Immature natural killer cell (primary cell): ENCODE results near the gene TRIM33. TPM values are rescaled to one million over a fixed set of nuclear protein-coding genes. Genes with fewer than 3 reads are reported as not detected.
"Not testable (repeated sequence)": the region's sequence is repeated elsewhere in the genome, so short reads cannot be mapped to it uniquely, and the experiment has no call there.

Experiments used
- DNase-seq, 3 donors: peaks; one replicate each; pipeline ENCODE4 v3.0.0; 2022; ENCODE audit warnings: mixed read lengths in 1 of 3
- H3K27ac Mint-ChIP-seq, 6 donors: one replicate each; pipeline ENCODE4 v1.8.0; 2020; ENCODE audit warnings: mixed read lengths in 6 of 6, mild to moderate bottlenecking in 5 of 6, inconsistent platforms in 4 of 6, moderate library complexity in 3 of 6
- H3K27me3 Mint-ChIP-seq, 3 donors: one replicate each; pipeline ENCODE4 v1.8.0; 2020 to 2021; ENCODE audit warnings: low read depth in 3 of 3, mild to moderate bottlenecking in 3 of 3, mixed read lengths in 3 of 3, moderate library complexity in 3 of 3, inconsistent platforms in 1 of 3
- H3K36me3 Mint-ChIP-seq, 3 donors: one replicate each; pipeline ENCODE4 v1.8.0; 2020; ENCODE audit warnings: mixed read lengths in 3 of 3, inconsistent platforms in 2 of 3, mild to moderate bottlenecking in 2 of 3
- H3K4me1 Mint-ChIP-seq, 2 donors: one replicate each; pipeline ENCODE4 v1.8.0; 2020; ENCODE audit warnings: inconsistent platforms in 2 of 2, mild to moderate bottlenecking in 2 of 2, mixed read lengths in 2 of 2, moderate library complexity in 1 of 2
- H3K4me3 Mint-ChIP-seq, 5 donors: one replicate each; pipeline ENCODE4 v1.8.0; 2020; ENCODE audit warnings: mild to moderate bottlenecking in 5 of 5, mixed read lengths in 5 of 5, inconsistent platforms in 3 of 5, moderate library complexity in 3 of 5
- H3K9me3 Mint-ChIP-seq, 6 donors: one replicate each; pipeline ENCODE4 v1.8.0; 2020; ENCODE audit warnings: mild to moderate bottlenecking in 6 of 6, mixed read lengths in 6 of 6, inconsistent platforms in 4 of 6, moderate library complexity in 3 of 6
- polyA plus RNA-seq, 3 donors: library from polyadenylated mRNA; unstranded; fragments of 300-500 nt; fragmentation: Illumina TruSeq; gene quantifications; one replicate each; pipeline ENCODE4 v1.2.3, GENCODE V29; 2021

Gene TRIM33
- polyA plus RNA-seq, 3 donors from 2014 or later: 17.3 to 43.3 (median 28.0) TPM

GRCh38 chr1:114395863-114396262 is 115.1 kb downstream of the TRIM33 start:
- H3K27me3 Mint-ChIP-seq: peaks cover 0 to 3% (median 0%) of the 10 kb centered on the region in 3 donors
- peaks cover 0 to 3% (median 0%) of the 10 kb centered on the region in 6 donors for H3K9me3 Mint-ChIP-seq
- H3K27ac Mint-ChIP-seq: peak overlapping the region in 1 of 6 donors; percentile 31
- no peak for DNase-seq
- no peak overlapping the region for H3K4me3 Mint-ChIP-seq
- H3K36me3 Mint-ChIP-seq: peaks cover 37 to 52% (median 39%) of the 10 kb centered on the region in 3 donors
- H3K4me1 Mint-ChIP-seq: no peaks in the 10 kb centered on the region

- Mint-ChIP-seq H3K27me3 (peaks cover 0 to 5% (median 3%) of the 10 kb centered on the region in 3 donors), H3K36me3 (peaks cover 28 to 41% (median 34%) of the 10 kb centered on the region in 3 donors), H3K27ac (no peak overlapping the region), H3K9me3 (peaks cover 3 to 11% (median 5%) of the 10 kb centered on the region in 6 donors), H3K4me1 (peaks cover 0 to 3% of the 10 kb centered on the region in 2 donors), H3K4me3 (no peak overlapping the region)
- DNase-seq: no peak
These were observed 120.0 kb downstream of the TRIM33 start for GRCh38 chr1:114390960-114391359.

- Mint-ChIP-seq H3K4me3 (no peak overlapping the region), H3K36me3 (peaks cover 30 to 41% (median 31%) of the 10 kb centered on the region in 3 donors), H3K27ac (no peak overlapping the region), H3K27me3 (peaks cover 3 to 5% (median 3%) of the 10 kb centered on the region in 3 donors), H3K9me3 (peaks cover 7 to 14% (median 10%) of the 10 kb centered on the region in 6 donors), H3K4me1 (peaks cover 0 to 3% of the 10 kb centered on the region in 2 donors)
- DNase-seq: no peak
These were observed 120.6 kb downstream of the TRIM33 start for GRCh38 chr1:114390361-114390760.

GRCh38 chr1:114388432-114389003 is 122.5 kb downstream of the TRIM33 start:
- H3K36me3 Mint-ChIP-seq: peaks cover 17 to 35% (median 30%) of the 10 kb centered on the region in 3 donors
- DNase-seq: no peak
- no peak overlapping the region for H3K4me3 Mint-ChIP-seq
- H3K27ac Mint-ChIP-seq: peak overlapping the region in 2 of 6 donors; percentile 9 to 52
- peaks cover 3 to 9% (median 6%) of the 10 kb centered on the region in 3 donors for H3K27me3 Mint-ChIP-seq
- peaks cover 0 to 3% of the 10 kb centered on the region in 2 donors for H3K4me1 Mint-ChIP-seq
- peaks cover 17 to 25% (median 22%) of the 10 kb centered on the region in 6 donors for H3K9me3 Mint-ChIP-seq

DNA sequence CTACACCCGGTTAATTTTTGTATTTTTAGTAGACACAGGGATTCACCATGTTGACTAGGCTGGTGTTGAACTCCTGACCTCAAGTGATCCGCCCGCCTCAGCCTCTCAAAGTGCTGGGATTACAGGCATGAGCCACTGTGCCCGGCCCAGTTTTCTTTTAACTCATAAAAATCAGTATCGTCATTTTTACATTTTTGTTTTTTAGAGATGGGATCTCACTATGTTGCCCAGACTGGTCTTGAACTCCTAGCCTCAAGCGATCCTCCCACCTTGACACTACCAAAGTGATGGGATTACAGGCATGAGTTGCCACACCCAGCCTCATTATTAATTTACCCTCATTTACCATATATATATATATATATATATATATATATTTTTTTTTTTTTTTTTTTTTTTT is 123.4 kb downstream of the TRIM33 start:
- H3K27me3 Mint-ChIP-seq: peaks cover 3 to 14% (median 6%) of the 10 kb centered on the region in 3 donors
- DNase-seq, H3K4me3 Mint-ChIP-seq, H3K4me1 Mint-ChIP-seq, H3K27ac Mint-ChIP-seq: not testable (repeated sequence)
- H3K36me3 Mint-ChIP-seq: peaks cover 17 to 40% (median 30%) of the 10 kb centered on the region in 3 donors
- H3K9me3 Mint-ChIP-seq: peaks cover 17 to 31% (median 25%) of the 10 kb centered on the region in 6 donors

GRCh38 chr1:114387010-114387360 is 124.0 kb downstream of the TRIM33 start:
- peaks cover 3 to 14% (median 6%) of the 10 kb centered on the region in 3 donors for H3K27me3 Mint-ChIP-seq
- peaks cover 11 to 34% (median 24%) of the 10 kb centered on the region in 3 donors for H3K36me3 Mint-ChIP-seq
- H3K27ac Mint-ChIP-seq: no peak overlapping the region
- H3K4me3 Mint-ChIP-seq: no peak overlapping the region
- no peak for DNase-seq
- peaks cover 0 to 3% of the 10 kb centered on the region in 2 donors for H3K4me1 Mint-ChIP-seq
- peaks cover 17 to 31% (median 25%) of the 10 kb centered on the region in 6 donors for H3K9me3 Mint-ChIP-seq

GRCh38 chr1:114386129-114387009 is 124.6 kb downstream of the TRIM33 start:
- H3K9me3 Mint-ChIP-seq: peaks cover 15 to 31% (median 25%) of the 10 kb centered on the region in 6 donors

GRCh38 chr1:114384922-114385321 is 126.1 kb downstream of the TRIM33 start:
- H3K4me1 Mint-ChIP-seq: peaks cover 0 to 3% of the 10 kb centered on the region in 2 donors
- no peak overlapping the region for H3K4me3 Mint-ChIP-seq
- DNase-seq: no peak
- peaks cover 0 to 19% (median 13%) of the 10 kb centered on the region in 3 donors for H3K36me3 Mint-ChIP-seq
- peaks cover under 1 to 11% (median 6%) of the 10 kb centered on the region in 3 donors for H3K27me3 Mint-ChIP-seq
- peaks cover 15 to 31% (median 25%) of the 10 kb centered on the region in 6 donors for H3K9me3 Mint-ChIP-seq
- H3K27ac Mint-ChIP-seq: no peak overlapping the region

More at GRCh38 chr1:114386129-114387009, 124.6 kb downstream of the TRIM33 start:
- Mint-ChIP-seq H3K36me3 (peaks cover 8 to 29% (median 18%) of the 10 kb centered on the region in 3 donors), H3K27me3 (peaks cover 3 to 14% (median 6%) of the 10 kb centered on the region in 3 donors), H3K27ac (no peak overlapping the region), H3K4me1 (peaks cover 0 to 3% of the 10 kb centered on the region in 2 donors), H3K4me3 (no peak overlapping the region)
- no peak for DNase-seq

- Mint-ChIP-seq H3K9me3 (peaks cover 13 to 47% (median 31%) of the 10 kb centered on the region in 6 donors), H3K4me3 (no peak overlapping the region), H3K4me1 (no peaks in the 10 kb centered on the region), H3K27ac (no peak overlapping the region), H3K27me3 (peaks cover 0 to 11% (median 0%) of the 10 kb centered on the region in 3 donors), H3K36me3 (peaks cover 4 to 17% (median 12%) of the 10 kb centered on the region in 3 donors)
- DNase-seq: no peak
These were observed 131.0 kb downstream of the TRIM33 start for GRCh38 chr1:114379987-114380386.

GRCh38 chr1:114379358-114379757 is 131.6 kb downstream of the TRIM33 start:
- Mint-ChIP-seq H3K36me3 (peaks cover 4 to 17% (median 12%) of the 10 kb centered on the region in 3 donors), H3K4me1 (no peaks in the 10 kb centered on the region), H3K9me3 (peaks cover 11 to 40% (median 26%) of the 10 kb centered on the region in 6 donors), H3K27me3 (peaks cover 0 to 9% (median 0%) of the 10 kb centered on the region in 3 donors), H3K27ac (no peak overlapping the region), H3K4me3 (no peak overlapping the region)
- no peak for DNase-seq

GRCh38 chr1:114377356-114377755 is 133.6 kb downstream of the TRIM33 start:
- H3K4me1 Mint-ChIP-seq: no peaks in the 10 kb centered on the region
- peaks cover 12 to 40% (median 26%) of the 10 kb centered on the region in 6 donors for H3K9me3 Mint-ChIP-seq
- H3K27ac Mint-ChIP-seq: no peak overlapping the region
- H3K4me3 Mint-ChIP-seq: no peak overlapping the region
- H3K27me3 Mint-ChIP-seq: peaks cover 3 to 9% (median 3%) of the 10 kb centered on the region in 3 donors
- no peak for DNase-seq
- H3K36me3 Mint-ChIP-seq: peaks cover 12 to 21% (median 13%) of the 10 kb centered on the region in 3 donors

GRCh38 chr1:114369930-114370329 is 141.1 kb downstream of the TRIM33 start:
- peaks cover 5 to 14% (median 10%) of the 10 kb centered on the region in 3 donors for H3K36me3 Mint-ChIP-seq
- no peak for DNase-seq
- H3K4me3 Mint-ChIP-seq: no peak overlapping the region
- H3K4me1 Mint-ChIP-seq: no peaks in the 10 kb centered on the region
- H3K9me3 Mint-ChIP-seq: peaks cover 2 to 19% (median 10%) of the 10 kb centered on the region in 6 donors
- peak overlapping the region in 1 of 6 donors; percentile 35 for H3K27ac Mint-ChIP-seq
- H3K27me3 Mint-ChIP-seq: peaks cover 4 to 10% (median 5%) of the 10 kb centered on the region in 3 donors

DNA sequence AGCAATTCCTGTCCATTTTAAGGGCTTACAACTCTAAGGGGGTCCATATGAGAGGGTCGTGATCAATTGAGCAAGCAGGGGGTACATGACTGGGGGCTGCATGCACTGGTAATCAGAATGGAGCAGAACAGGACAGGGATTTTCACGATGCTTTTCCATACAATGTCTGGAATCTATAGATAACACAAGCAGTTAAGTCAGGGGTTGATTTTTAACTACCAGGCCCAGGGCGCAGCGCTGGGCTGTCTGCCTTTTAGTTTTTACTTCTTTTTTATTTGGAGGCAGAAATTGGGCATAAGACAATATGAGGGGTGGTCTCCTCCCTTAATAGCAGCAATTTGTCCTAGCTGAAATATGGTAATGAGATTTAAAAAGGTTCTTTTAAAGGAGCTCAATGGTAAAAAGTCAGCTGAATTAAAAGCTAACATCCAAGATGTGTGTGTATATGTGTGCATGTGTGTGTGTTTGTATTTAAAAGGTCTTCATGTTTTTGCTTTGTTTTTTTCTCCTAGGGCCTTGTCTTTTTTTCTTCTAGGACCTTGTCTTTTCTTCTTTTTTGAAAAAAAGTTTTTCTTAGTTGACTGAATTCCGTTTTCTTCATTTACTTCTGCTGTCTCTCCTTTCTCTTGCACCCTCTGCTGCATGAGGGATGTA is 141.6 kb downstream of the TRIM33 start:
- H3K4me1 Mint-ChIP-seq, DNase-seq, H3K4me3 Mint-ChIP-seq: not testable (repeated sequence)
- peak overlapping the region in 1 of 6 donors; percentile 35 for H3K27ac Mint-ChIP-seq
- peaks cover 4 to 11% (median 5%) of the 10 kb centered on the region in 3 donors for H3K27me3 Mint-ChIP-seq
- H3K36me3 Mint-ChIP-seq: peaks cover 5 to 17% (median 10%) of the 10 kb centered on the region in 3 donors
- H3K9me3 Mint-ChIP-seq: peaks cover 3 to 22% (median 12%) of the 10 kb centered on the region in 6 donors
